GM19238 (cell line): ENCODE measurements around the gene APOL1.
"Not testable (repeated sequence)": the region's sequence is repeated elsewhere in the genome, so short reads cannot be mapped to it uniquely, and the experiment has no call there.

Source experiments
- DNase-seq: peaks from one replicate; pipeline ENCODE4 v3.0.0; 2011; ENCODE audit warnings: low spot score; ENCODE audit not compliant: insufficient read length

Gene APOL1

DNA sequence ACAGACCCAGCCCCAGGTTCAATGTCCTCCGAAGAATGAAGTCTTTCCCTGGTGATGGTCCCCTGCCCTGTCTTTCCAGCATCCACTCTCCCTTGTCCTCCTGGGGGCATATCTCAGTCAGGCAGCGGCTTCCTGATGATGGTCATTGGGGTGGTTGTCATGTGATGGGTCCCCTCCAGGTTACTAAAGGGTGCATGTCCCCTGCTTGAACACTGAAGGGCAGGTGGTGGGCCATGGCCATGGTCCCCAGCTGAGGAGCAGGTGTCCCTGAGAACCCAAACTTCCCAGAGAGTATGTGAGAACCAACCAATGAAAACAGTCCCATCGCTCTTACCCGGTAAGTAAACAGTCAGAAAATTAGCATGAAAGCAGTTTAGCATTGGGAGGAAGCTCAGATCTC is 14.1 kb downstream of the APOL1 start:
- no peak for DNase-seq

DNA sequence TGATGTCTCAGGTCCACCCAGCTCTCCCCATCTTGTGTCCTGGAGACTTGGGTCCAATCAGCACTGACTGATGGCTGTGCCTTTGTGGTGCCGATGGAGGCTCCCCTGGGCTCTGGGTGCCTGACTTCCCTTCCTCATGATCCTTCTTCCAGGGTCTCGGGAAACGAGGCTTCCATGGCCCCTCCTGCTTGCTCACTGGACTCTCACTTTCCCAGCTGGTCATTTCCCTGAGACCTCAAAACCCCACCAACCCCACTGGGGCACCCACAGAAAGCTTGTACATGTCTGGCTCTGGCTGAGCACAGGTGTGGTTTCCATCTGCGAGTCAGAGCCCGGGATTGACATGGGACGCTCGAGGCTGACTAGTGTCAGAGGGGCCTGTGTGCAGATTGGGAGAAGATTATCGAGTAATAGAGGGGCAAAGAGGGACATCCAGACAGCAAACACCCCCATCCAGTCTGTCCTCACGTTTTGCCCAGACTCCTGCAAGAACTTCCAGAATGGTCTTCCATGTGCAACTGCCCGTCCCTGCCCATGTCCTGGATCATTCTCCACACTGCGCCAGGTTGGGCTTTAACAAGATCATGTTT is 15.1 kb downstream of the APOL1 start:
- no peak for DNase-seq

DNA sequence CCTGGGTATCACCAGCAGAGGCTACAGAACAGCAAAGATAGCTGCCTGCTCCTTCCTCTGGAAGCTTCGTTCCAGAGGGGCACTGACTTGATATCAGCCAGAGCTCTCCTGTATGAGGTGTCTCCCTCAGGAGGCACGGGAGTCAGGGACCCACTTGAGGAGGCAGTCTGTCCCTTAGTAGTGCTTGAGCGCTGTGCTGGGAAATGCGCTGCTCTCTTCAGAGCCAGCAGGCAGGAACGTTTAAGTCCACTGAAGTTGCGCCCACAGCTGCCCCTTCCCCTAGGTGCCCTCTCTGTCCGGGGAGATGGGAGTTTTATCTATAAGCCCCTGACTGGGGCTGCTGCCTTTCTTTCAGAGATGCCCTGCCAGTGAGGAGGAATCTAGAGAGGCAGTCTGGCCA is 18.3 kb downstream of the APOL1 start:
- DNase-seq = not testable (repeated sequence)

DNA sequence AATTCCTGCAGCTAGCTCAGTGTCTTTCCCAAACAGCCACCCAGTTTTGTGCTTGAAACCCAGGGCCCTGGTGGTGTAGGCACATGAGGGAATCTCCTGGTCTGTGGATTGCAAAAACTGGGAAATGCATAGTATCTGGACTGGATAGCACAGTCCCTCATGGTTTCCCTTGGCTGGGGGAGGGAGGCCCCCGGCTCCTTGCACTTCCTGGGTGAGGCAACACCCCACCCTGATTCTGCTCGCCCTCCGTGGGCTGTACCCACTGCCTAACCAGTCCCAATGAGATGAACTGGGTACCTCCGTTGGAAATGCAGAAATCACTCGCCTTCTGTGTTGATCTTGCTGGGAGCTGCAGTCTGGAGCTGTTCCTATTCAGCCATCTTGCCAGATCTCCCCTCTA is 19.0 kb downstream of the APOL1 start:
- DNase-seq = not testable (repeated sequence)

DNA sequence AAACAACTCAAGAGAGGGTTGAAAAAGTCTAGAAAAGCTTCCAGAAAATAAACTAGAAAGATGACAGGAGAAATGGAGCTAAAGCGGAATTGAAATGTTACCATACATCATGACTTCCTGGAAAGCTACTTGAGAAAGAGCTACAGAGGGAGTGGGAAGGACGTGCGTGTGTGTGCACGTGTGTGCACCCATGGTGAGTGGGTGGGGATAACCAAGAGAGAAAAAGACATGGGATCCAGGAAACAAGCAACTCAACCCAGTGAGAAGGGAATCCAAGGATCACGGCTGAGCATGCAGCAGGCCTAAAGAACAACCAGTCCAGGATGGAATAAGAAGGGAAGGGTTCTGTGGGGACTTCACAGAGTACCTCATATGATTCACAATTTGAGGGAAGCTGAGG is 21.6 kb downstream of the APOL1 start:
- DNase-seq = no peak

DNA sequence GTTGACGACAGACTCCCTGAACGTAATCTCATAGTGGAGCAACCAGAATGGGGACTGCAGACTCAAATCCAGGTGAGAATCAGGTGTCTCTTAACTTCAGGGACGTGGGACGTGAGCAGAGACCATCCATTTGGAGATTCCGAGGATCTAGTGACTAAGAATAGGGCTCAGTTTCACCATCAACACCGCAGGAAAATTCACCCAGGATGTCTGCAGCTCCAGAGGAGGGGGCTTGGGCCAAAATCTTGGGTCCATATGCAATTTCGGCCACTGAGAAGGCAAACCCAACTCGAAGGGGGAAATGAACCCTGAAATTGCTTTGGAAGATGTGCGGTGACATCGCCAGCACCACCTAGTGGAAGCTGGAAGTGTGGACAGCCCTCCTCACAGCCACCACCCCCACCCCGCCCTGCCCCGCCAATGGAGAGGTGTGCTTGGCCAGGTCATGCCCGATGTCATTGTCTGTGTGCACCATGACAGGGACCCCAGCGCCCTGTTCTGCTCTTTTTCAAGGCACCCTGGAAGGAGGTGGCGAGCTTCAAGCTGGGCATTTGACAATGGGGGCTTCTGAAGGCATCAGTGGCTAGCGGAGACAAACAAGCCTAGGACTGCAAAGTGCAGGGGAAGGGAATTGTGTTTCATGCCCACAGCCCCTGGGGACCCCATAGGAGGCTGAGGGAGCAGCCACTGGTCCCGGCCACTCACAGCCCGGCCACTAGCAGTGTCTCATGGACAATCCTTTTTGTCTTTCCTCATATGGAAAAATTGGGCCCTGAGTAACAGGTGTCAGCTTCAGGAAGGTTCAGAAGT is 24.8 kb downstream of the APOL1 start:
- peak; percentile 71 for DNase-seq

DNA sequence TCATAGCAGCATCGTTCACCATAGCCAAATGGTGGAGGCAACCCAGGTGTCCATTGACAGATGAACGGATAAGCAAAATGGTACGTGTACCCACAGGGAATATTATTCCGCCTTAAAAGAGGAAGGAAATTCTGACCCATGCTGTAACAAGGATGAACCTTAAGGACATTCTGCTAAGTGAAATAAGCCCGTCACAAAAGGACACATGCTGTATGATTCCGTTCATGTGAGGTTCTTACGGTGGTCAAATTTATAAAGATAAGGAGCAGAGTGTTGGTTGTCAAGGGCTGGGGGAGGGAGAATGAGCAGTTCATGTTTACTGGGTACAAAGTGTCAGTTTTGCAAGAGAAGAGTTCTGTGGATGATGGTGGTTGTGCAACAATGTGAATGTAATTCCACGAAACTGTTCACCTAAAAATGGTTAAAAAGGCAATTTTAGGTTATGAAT is 26.3 kb downstream of the APOL1 start:
- DNase-seq = no peak

DNA sequence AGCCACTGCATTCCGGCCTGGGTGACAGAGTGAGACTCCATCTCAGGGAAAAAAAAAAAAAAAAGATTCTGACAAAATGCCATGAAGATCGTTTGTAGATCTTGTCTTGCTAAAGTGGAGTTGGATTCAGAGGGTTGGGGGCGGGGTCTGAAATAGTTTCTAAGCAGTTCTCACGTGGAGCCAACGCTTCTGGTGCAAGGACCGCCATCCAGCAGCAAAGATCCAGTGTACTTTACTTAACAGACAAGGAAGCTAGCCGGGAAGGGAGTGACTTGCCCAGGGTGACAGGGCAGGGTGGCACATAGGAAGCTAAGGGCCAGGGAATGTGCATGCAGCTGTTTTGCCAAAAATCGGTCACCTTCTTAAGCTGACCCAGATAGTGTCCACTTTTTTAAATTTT is 27.4 kb downstream of the APOL1 start:
- DNase-seq = no peak

DNA sequence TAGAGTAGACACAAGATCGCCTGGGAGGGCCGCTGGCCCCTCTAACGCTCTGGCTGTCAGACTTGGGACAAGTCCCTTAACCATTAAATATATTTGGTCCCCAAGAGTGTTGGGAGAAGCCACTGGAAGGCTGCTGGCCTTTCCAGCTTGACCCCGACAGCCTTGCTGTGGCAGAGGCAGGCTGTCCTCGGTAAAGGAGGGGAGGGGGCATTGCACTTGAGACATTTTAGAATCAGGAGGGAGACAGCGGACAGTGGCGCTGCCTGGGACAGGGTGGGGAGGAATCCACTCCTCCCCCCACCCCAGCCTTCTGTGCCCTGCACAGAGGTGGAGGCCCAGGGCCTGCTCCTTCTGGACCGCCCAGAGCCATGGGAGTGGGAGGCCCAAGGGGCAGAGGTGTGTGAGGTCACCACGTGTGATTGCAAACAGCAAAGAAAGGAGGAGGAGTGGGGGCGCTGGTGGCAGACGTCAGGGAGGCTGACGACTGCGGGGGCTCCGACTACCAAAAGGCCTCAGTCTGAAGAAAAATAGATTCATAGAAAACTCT is 28.9 kb downstream of the APOL1 start:
- DNase-seq = no peak

DNA sequence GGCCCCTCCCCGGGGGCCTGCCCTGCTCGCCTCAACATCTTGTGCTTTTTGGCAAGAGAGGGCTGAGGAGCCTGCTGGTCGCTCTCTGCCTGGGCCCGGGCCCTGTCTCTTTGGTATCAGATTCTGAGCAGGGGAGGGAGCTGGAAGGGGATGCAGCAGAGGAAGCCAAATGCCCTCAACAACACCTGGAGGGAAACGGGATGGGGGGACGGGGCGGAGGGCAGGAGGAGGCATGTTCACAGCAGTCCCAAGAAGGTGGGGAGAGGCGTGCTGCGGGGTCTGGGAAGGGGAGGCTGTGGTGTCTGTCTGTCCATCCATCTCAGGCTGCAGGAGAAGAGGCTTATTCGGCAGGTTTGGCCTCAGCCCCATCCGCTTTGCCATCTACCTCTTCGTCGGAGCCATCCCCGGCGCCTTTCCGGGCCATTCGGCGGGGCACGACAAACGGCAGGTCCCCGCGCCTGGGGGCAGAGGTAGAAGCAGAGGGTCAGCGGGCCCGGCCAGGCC is 29.4 kb downstream of the APOL1 start:
- no peak for DNase-seq

DNA sequence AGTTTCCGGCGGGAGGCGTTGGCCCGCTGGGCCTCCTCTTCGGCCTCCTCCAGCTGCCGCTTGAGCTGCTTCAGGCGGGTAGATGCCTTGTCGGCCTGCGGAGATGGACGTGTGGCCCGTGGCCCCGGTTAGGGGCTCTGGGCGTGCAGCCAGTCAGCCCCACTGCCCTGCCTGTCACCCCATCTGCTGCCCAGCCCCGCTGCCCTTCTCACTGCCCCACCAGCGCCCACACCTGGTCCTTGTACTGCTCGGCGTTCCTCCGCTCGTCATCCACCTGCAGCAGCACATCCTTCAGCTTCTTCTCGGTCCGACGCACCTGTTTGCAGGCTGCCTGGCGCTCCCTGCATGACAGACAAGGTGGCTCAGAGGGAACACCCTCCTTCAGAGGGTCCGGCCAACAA is 31.2 kb downstream of the APOL1 start:
- DNase-seq = no peak

DNA sequence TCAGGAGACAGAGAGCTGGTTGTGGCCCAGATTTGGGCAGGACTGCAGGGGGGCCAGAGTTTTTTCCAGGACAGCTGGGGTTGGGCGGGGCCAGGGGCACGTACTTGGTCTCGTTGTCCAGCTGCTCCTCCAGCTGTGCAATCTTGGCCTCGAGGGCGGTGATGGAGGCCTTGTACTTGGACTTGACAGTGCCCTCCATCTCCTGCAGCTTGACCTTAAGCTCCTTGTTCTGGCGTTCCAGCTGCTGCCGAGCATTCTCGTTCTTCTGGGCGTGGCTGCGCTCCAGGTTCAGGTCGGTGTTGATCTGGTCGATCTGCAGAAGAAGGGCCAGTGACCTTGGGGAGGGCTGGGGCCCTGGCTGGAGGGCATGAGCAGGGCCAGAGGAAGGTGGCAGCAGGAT is 32.1 kb downstream of the APOL1 start:
- DNase-seq = no peak

DNA sequence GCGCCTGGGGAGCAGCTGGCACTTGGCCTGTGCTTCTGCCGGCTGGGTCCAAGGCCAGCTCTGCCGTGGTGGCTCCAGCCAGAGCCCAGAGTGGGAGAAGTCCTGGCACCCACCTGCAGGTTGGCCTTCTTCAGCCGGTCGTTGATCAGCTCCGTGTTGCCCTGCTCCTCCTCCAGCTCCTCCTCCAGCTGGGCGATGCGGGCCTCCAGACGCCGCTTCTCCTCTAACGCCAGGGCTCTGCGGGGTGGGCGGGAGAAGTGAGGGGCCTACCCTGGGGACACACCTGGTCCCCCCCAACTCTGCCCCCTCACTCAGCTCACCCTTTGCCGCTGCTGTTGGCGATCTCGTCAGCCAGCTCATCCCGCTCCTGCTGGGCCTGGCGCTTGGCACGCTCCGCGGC is 32.6 kb downstream of the APOL1 start:
- DNase-seq = no peak

DNA sequence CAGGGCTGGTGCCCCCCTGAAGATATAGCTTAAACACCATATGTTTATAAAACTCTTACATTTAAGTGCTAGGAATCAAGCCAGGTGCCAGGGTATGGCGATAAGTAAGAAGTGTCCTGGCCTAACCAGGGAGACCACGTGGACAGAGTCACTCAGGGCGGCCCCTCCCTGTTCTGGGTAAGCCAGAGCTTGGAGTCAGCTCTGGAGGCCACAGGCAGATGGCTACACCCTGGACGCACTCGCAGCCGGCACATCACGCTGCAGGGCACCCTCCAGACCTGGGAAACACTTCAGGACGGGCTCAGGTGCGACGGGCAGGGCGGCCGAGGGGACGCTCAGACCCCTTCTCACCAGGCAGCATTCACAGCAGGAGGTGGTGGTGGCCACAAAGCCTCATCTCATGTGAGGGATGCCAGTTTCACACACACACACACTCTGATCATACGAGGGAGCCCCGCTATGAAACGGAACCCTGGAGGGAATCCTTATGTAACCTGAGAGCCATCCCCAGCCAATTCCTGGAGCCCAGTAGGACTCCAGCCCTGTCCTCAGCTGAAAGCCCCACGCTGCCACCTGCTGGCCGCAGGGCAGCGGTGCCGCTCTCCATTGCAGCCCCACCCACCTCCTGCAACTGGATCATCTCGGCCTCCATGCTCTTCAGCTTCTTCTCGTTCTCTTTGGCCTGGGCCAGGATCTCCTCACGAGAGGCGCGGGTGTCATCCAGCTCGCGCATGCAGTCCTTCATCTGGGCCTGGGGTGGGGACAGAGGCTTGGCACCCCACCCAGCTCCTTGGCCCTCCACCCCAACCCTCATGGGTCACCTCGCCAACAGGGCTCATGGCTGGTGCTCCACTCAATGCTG is 33.4 kb downstream of the APOL1 start:
- DNase-seq = peak; percentile 73

DNA sequence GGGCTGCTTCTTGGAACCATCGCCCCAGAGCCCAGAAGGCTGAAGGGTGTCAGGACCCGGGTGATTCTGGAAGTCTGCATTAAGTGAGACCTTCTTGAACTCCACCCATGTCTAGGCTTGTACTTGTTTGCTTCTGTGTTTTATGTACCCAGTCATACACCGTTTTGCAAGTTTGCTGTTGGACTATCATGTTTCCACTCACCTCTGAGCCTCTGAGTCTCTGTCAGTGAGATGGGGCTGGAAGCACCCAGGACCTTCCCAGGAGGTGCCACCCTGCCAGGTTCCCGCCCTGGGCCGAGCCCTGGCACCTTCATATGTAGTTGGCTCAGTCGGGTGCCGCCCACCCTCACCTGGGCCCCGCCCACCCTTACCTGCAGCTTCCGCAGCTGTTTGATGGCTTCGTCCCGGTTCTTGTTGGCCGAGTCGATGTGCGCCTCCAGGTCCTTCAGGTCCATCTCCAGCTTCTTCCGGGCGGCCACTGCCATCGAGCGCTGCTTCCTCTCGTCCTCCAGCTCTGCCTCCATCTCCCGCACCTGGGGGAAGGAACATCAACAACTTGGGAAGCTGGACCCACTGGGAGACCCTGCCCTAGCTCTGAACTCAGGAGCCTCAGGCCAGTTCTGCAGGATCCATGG is 35.1 kb downstream of the APOL1 start:
- DNase-seq = no peak

DNA sequence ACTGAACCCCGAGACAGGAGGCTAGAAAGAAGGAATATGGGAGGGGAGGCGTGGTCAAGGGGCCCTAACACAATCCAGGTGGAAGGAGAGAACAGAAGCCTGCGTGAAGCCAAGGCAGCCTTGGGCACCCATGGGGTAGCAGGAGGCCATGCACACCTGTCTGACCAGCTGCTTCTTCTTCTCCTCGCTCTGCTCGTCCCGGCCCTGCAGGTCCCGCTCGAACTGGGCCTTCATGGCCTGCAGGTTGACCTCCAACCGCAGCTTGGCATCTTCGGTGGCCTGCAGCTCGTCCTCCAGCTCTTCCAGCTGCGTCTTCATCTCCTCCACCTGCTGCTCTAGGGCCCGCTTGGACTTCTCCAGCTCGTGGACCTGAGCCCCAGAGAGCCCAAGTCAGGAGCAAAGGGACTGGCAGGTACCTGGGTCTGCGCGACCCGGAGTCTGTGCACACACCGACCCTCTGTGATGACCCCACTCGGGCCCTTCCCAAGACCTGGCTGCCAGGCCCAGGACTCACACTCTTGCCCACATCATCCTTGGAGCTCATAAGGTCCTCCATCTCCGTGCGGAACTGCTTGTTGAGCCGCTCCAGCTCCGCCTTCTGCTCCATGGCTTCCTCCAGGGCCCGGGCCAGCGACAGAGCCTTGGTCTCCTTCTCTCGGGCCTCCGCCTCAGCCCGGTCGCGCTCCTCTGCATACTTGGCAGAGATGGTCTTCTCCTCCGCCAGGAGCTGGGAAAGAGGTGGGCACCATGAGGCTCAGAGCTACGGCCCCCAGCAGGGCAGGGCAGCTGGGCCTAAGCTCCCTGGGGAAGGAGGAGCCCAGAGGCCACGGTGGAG is 35.9 kb downstream of the APOL1 start:
- DNase-seq = no peak

DNA sequence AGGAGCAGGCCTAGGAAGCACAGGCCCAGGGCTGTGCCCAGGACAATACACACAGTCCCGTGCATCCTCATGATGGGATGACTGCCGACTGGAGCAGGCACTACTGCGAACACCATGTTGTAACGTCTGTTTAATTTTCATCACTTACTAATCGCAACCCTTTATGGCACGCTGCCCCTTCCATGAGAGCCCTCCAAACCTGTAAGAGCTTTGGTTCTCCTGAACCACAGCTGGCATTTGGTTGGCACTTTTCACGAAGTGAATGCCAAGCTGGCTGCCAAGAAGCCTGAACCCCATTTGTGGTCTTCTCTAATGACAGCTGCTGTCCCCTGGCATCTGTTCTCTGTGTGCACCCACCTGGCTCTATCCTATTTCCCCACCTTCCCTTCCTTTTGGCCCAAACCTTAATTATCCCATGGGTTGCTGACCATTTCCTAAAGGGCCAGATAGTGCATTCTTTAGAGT is 36.5 kb downstream of the APOL1 start:
- no peak for DNase-seq

DNA sequence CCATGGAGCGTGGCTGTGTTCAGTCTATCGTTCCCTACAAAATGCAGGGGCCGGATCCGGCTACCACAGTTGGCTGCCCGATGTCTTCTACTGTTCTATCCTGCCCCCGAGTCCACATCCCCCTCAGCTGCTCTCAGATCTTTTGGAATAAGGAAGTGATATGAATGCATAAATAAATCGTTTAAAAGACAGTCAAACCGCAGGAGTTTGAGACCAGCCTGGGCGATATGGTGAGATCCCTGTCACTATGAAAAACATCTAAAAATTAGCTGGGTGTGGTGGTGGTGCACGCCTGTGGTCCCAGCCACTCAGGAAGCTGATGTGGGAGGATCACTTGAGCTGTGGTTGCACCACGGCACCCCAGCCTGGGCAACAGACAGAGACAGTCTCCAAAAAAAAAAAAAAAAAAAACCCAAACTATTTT is 37.0 kb downstream of the APOL1 start:
- DNase-seq = not testable (repeated sequence)

DNA sequence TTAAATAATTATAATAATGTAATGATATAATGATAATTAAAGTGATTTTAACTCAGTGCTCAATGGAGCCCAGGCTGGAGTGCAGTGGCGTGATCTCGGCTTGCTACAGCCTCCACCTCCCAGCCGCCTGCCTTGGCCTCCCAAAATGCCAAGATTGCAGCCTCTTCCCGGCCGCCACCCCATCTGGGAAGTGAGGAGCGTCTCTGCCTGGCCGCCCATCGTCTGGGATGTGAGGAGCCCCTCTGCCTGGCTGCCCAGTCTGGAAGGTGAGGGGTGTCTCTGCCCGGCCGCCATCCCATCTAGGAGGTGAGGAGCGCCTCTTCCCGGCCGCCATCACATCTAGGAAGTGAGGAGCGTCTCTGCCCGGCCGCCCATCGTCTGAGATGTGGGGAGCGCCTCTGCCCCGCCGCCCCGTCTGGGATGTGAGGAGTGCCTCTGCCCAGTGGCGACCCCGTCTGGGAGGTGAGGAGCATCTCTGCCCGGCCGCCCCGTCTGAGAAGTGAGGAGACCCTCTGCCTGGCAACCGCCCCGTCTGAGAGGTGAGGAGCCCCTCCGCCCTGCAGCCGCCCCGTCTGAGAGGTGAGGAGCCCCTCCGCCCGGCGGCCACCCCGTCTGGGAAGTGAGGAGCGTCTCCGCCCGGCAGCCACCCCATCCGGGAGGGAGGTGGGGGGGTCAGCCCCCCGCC is 37.6 kb downstream of the APOL1 start:
- not testable (repeated sequence) for DNase-seq
